Liver (tissue), 9 donors: ENCODE measurements around the gene AXIN2. TPM values are rescaled to one million over a fixed set of nuclear protein-coding genes. Genes with fewer than 3 reads are reported as not detected.

Experiments
- DNase-seq: peaks from one replicate; pipeline ENCODE4 v3.0.0-alpha.2; 2017; ENCODE audit warnings: low spot score
- H3K27ac ChIP-seq, 2 donors: one replicate each; pipeline ENCODE4 v1.7.0; 2013; ENCODE audit warnings: inconsistent platforms in 2 of 2, low read length in 2 of 2, control low read depth in 1 of 2, low read depth in 1 of 2, mild to moderate bottlenecking in 1 of 2
- H3K27me3 ChIP-seq, 4 donors: one replicate each; pipeline versions ENCODE4 v1.6.1 to v1.7.0; 2013; ENCODE audit warnings: low read length in 3 of 4, inconsistent platforms in 1 of 4, mild to moderate bottlenecking in 1 of 4, moderate library complexity in 1 of 4; ENCODE audit not compliant: control insufficient read depth in 4 of 4, insufficient read depth in 4 of 4
- H3K36me3 ChIP-seq, 4 donors: one replicate each; pipeline versions ENCODE4 v1.6.1 to v1.7.0; 2013; ENCODE audit warnings: low read length in 3 of 4, mild to moderate bottlenecking in 3 of 4, low read depth in 1 of 4, moderate library complexity in 1 of 4; ENCODE audit not compliant: control insufficient read depth in 4 of 4, insufficient read depth in 3 of 4
- H3K4me1 ChIP-seq, 4 donors: one replicate each; pipeline versions ENCODE4 v1.6.1 to v1.7.0; 2013; ENCODE audit warnings: low read length in 3 of 4, mild to moderate bottlenecking in 3 of 4, moderate library complexity in 1 of 4; ENCODE audit not compliant: control insufficient read depth in 4 of 4, insufficient read depth in 4 of 4
- H3K4me3 ChIP-seq, 3 donors: one replicate each; pipeline versions ENCODE4 v1.6.1 to v1.7.0; 2013; ENCODE audit warnings: low read length in 3 of 3, control low read depth in 1 of 3, low read depth in 1 of 3, mild to moderate bottlenecking in 1 of 3
- H3K9ac ChIP-seq, 2 donors: one replicate each; pipeline ENCODE4 v1.7.0; 2013; ENCODE audit warnings: low read length in 2 of 2, mild to moderate bottlenecking in 2 of 2, moderate library complexity in 2 of 2, control low read depth in 1 of 2, low read depth in 1 of 2
- H3K9me3 ChIP-seq, 4 donors: one replicate each; pipeline versions ENCODE4 v1.6.1 to v1.7.0; 2013; ENCODE audit warnings: low read length in 3 of 4; ENCODE audit not compliant: control insufficient read depth in 4 of 4
- EGR1 ChIP-seq, 2 donors: IDR thresholded peaks; 2 replicates each; pipeline ENCODE4 v1.6.1; 2016 to 2018; ENCODE audit warnings: antibody characterized with exemption in 2 of 2, low read depth in 2 of 2
- FOXA1 ChIP-seq: IDR thresholded peaks from 2 replicates; pipeline ENCODE4 v1.6.1; 2016; ENCODE audit warnings: antibody characterized with exemption
- FOXA2 ChIP-seq: IDR thresholded peaks from 2 replicates; pipeline ENCODE4 v1.6.1; 2016; ENCODE audit warnings: antibody characterized with exemption
- HNF4A ChIP-seq, 2 donors: conservative IDR thresholded peaks; 2 replicates each; pipeline ENCODE4 v1.6.1; 2016; ENCODE audit warnings: antibody characterized with exemption in 2 of 2, mild to moderate bottlenecking in 2 of 2
- HNF4G ChIP-seq: IDR thresholded peaks from 2 replicates; pipeline ENCODE4 v1.6.1; 2016; ENCODE audit warnings: antibody characterized with exemption
- JUND ChIP-seq, 2 donors: IDR thresholded peaks; 2 replicates each; pipeline ENCODE4 v1.6.1; 2016; ENCODE audit warnings: antibody characterized with exemption in 2 of 2
- NR2F2 ChIP-seq: IDR thresholded peaks from 2 replicates; pipeline ENCODE4 v1.6.1; 2016; ENCODE audit warnings: antibody characterized with exemption
- RXRA ChIP-seq, 2 donors: IDR thresholded peaks; 2 replicates each; pipeline ENCODE4 v1.6.1; 2017 to 2018; ENCODE audit warnings: antibody characterized with exemption in 2 of 2, mild to moderate bottlenecking in 1 of 2
- SP1 ChIP-seq: IDR thresholded peaks from 2 replicates; pipeline ENCODE4 v1.6.1; 2018; ENCODE audit warnings: antibody characterized with exemption, mild to moderate bottlenecking
- TAF1 ChIP-seq: conservative IDR thresholded peaks from 2 replicates; pipeline ENCODE4 v1.6.1; 2016; ENCODE audit warnings: antibody characterized with exemption, mild to moderate bottlenecking
- YY1 ChIP-seq: IDR thresholded peaks from 2 replicates; pipeline ENCODE4 v1.6.1; 2016; ENCODE audit warnings: antibody characterized with exemption, mild to moderate bottlenecking
- WGBS: extraction: QIAGEN DNeasy Blood & Tissue Kit; methylation state at CpG from one replicate; pipeline ENCODE4 v1.1.7; 2013; 5-methylcytosine and 5-hydroxymethylcytosine counted together
- polyA plus RNA-seq, 2 donors: library from polyadenylated mRNA; stranded (reverse) in 1 of 2; unstranded in 1 of 2; fragments of 200-250 nt in 1 of 2; fragments of >200 nt in 1 of 2; fragmentation: Nextera tagmentation in 1 of 2; extraction: Ambion mirVana in 1 of 2; gene quantifications; one replicate each; pipeline versions ENCODE4 v1.2.1 to v1.2.3, GENCODE V29; 2013 to 2015
- total RNA-seq, 2 donors: library from RNA; depleted of rRNA; stranded (reverse); fragments of >200 nt; gene quantifications; one replicate each; pipeline ENCODE4 v1.2.3, GENCODE V29; 2014
- TF ChIP-seq, protein P1 (sequence below): IDR thresholded peaks from 2 replicates; pipeline ENCODE4 v1.6.1; 2016; ENCODE audit warnings: antibody characterized with exemption
- TF ChIP-seq, protein P2 (sequence below): IDR thresholded peaks from 2 replicates; pipeline ENCODE4 v1.6.1; 2016; ENCODE audit warnings: antibody characterized with exemption
- TF ChIP-seq, protein P3 (sequence below): fragments of 150-350 bp; IDR thresholded peaks from 2 replicates; pipeline ENCODE4 v1.5.1; 2017; ENCODE audit warnings: improper control_type of control experiment, low read depth, low read length; ENCODE audit not compliant: missing input control
- TF ChIP-seq, protein P4 (sequence below): IDR thresholded peaks from 2 replicates; pipeline ENCODE4 v1.6.1; 2016; ENCODE audit warnings: antibody characterized with exemption
- donor health status: healthy.
- donor health status: healthy.
- donor health status: healthy.
- donor health status: healthy.
- donor health status: healthy.

Gene AXIN2
- total and polyA plus RNA-seq, 4 donors, result 0.33 to 3.5 (median 1.5) TPM

DNA sequence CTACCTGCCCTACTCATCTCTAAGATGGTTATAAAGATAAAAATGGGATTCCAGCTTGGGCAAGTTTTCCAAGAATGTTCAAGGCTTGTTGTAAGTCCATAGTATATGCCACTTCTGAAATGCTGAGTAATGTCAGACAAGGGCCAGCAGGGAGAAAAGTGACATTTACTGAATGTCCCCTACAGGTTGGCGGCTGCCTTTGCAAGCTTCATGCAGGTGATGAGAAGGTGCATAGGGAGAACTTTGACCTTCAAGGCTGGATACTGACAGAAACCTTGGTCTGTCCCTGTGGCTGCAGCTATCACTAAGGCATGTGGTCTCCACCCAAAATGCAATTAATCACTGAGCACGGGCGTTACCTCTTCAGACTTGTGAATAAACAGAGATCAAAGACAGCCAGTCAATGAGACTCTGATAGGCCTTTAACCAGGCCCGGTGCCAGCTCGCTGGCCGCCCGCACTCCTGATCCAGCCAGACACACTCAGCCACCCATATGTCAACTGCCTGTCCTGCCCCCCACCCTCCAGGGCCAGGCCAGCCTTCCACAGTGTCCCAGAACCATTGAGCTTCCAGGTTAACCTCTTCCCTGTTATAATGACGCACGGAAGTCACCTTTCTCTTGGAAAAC, 26.8 kb upstream of the AXIN2 start:
- DNase-seq, result no peak

DNA sequence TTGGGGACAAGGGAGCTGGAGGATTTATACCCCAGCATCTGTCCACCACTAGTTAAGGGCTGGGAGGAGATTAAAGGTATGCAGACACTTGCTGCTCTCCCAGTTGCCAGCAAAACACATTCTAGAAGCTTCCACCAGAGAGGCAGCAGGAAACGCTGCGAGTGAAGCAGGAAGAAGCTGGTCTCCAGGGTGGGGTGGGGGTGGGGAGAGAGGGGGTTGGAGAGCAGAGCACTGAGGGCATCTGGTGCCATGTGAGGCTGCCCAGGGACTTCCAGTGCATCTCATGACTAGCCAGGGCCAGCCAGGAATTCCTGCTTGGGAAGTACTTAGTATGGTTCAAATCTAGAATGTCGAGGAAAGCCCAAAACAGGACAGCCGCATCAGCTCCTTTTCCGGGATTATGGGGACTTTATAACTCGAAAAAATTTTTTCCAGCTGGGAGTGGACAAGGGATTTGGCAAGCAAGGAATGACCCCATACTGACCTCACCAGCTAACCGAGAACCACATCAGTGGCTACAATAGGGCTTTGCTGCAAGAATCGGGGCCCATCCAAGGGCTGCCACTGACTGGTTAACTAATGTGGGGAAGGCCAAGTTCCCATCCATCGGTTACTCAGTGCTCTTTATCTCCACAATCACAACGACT, 26.2 kb upstream of the AXIN2 start:
- Histone ChIP-seq H3K9ac (no peak overlapping the region), H3K4me3 (no peak overlapping the region), H3K4me1 (no peaks in the 10 kb centered on the region), H3K36me3 (no peaks in the 10 kb centered on the region), H3K27me3 (no peaks in the 10 kb centered on the region), H3K9me3 (no peaks in the 10 kb centered on the region), H3K27ac (no peak overlapping the region)
- WGBS, result 74% methylated on average over 10 of the region's 10 CpGs
- DNase-seq, result no peak
- TF ChIP-seq, protein P1, sequence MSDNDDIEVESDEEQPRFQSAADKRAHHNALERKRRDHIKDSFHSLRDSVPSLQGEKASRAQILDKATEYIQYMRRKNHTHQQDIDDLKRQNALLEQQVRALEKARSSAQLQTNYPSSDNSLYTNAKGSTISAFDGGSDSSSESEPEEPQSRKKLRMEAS, result no peak
- TF ChIP-seq SP1, result no peak
- TF ChIP-seq, protein P2, sequence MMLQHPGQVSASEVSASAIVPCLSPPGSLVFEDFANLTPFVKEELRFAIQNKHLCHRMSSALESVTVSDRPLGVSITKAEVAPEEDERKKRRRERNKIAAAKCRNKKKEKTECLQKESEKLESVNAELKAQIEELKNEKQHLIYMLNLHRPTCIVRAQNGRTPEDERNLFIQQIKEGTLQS, result no peak
- no peak for TF ChIP-seq HNF4G
- no peak for TF ChIP-seq HNF4A (conservative IDR thresholded peaks at IDR 0.05)
- no peak for TF ChIP-seq NR2F2
- no peak for TF ChIP-seq FOXA1
- TF ChIP-seq JUND (IDR thresholded peaks at IDR 0.05), result no peak

More for the DNA sequence above, 26.8 kb upstream of the AXIN2 start:
- no peaks in the 10 kb centered on the region for H3K27me3 ChIP-seq
- H3K9me3 ChIP-seq, result no peaks in the 10 kb centered on the region
- H3K4me1 ChIP-seq, result no peaks in the 10 kb centered on the region
- 82% methylated on average over 9 of the region's 9 CpGs for WGBS
- H3K9ac ChIP-seq, result no peak overlapping the region
- no peak overlapping the region for H3K4me3 ChIP-seq
- TF ChIP-seq, protein P3, sequence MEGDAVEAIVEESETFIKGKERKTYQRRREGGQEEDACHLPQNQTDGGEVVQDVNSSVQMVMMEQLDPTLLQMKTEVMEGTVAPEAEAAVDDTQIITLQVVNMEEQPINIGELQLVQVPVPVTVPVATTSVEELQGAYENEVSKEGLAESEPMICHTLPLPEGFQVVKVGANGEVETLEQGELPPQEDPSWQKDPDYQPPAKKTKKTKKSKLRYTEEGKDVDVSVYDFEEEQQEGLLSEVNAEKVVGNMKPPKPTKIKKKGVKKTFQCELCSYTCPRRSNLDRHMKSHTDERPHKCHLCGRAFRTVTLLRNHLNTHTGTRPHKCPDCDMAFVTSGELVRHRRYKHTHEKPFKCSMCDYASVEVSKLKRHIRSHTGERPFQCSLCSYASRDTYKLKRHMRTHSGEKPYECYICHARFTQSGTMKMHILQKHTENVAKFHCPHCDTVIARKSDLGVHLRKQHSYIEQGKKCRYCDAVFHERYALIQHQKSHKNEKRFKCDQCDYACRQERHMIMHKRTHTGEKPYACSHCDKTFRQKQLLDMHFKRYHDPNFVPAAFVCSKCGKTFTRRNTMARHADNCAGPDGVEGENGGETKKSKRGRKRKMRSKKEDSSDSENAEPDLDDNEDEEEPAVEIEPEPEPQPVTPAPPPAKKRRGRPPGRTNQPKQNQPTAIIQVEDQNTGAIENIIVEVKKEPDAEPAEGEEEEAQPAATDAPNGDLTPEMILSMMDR, result no peak
- TF ChIP-seq EGR1 (IDR thresholded peaks at IDR 0.05; ENCODE audit: low read depth in 2 of 2), result no peak
- TF ChIP-seq HNF4G, result no peak
- no peak for TF ChIP-seq SP1
- TF ChIP-seq, protein P4, sequence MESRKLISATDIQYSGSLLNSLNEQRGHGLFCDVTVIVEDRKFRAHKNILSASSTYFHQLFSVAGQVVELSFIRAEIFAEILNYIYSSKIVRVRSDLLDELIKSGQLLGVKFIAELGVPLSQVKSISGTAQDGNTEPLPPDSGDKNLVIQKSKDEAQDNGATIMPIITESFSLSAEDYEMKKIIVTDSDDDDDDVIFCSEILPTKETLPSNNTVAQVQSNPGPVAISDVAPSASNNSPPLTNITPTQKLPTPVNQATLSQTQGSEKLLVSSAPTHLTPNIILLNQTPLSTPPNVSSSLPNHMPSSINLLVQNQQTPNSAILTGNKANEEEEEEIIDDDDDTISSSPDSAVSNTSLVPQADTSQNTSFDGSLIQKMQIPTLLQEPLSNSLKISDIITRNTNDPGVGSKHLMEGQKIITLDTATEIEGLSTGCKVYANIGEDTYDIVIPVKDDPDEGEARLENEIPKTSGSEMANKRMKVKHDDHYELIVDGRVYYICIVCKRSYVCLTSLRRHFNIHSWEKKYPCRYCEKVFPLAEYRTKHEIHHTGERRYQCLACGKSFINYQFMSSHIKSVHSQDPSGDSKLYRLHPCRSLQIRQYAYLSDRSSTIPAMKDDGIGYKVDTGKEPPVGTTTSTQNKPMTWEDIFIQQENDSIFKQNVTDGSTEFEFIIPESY, result no peak
- TF ChIP-seq, protein P2, result no peak
- no peak overlapping the region for H3K27ac ChIP-seq
- H3K36me3 ChIP-seq, result no peaks in the 10 kb centered on the region

DNA sequence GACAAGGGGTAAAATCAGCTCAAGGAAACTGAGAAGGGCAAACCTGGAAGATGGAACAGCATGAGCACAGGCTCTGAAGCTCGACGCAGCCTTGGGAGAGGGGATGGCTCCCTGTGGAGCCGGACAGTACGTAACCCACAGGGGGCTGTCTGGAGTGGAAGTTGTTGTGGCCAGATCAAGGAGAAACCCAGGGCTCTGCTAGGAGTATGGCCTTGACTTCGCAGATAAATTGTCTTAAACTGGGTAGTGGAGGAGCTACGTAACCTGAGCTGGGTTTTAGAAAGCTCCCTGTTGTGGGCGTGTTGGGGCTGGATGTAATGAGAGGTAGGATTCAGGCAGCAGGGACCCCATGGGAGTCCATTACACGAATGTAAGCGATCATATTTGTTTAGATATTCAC, 25.5 kb upstream of the AXIN2 start:
- Histone ChIP-seq H3K4me3 (no peak overlapping the region), H3K27ac (no peak overlapping the region), H3K36me3 (no peaks in the 10 kb centered on the region), H3K9me3 (no peaks in the 10 kb centered on the region), H3K4me1 (no peaks in the 10 kb centered on the region), H3K27me3 (no peaks in the 10 kb centered on the region), H3K9ac (no peak overlapping the region)
- WGBS, result 86% methylated on average over 9 of the region's 9 CpGs
- no peak for DNase-seq
- no peak for TF ChIP-seq RXRA (IDR thresholded peaks at IDR 0.05)
- TF ChIP-seq, protein P3, result no peak
- TF ChIP-seq FOXA1, result no peak
- TF ChIP-seq TAF1, result no peak
- TF ChIP-seq, protein P4, result no peak
- TF ChIP-seq, protein P2, result no peak
- TF ChIP-seq FOXA2, result no peak
- no peak for TF ChIP-seq HNF4A (conservative IDR thresholded peaks at IDR 0.05)
- no peak for TF ChIP-seq EGR1 (IDR thresholded peaks at IDR 0.05; ENCODE audit: low read depth in 2 of 2)
- TF ChIP-seq, protein P1, result no peak
- TF ChIP-seq HNF4G, result no peak
- no peak for TF ChIP-seq NR2F2
- TF ChIP-seq YY1, result no peak
